Fibroblast of peridontal ligament (primary cell): ENCODE data around the gene TBX3.
"Not testable (repeated sequence)": the region's sequence is repeated elsewhere in the genome, so short reads cannot be mapped to it uniquely, and the experiment has no call there.

ENCODE experiments used
- DNase-seq: peaks from one replicate; pipeline ENCODE4 v3.0.0-alpha.2; 2010; ENCODE audit errors: extremely low read depth

TBX3 gene

DNA sequence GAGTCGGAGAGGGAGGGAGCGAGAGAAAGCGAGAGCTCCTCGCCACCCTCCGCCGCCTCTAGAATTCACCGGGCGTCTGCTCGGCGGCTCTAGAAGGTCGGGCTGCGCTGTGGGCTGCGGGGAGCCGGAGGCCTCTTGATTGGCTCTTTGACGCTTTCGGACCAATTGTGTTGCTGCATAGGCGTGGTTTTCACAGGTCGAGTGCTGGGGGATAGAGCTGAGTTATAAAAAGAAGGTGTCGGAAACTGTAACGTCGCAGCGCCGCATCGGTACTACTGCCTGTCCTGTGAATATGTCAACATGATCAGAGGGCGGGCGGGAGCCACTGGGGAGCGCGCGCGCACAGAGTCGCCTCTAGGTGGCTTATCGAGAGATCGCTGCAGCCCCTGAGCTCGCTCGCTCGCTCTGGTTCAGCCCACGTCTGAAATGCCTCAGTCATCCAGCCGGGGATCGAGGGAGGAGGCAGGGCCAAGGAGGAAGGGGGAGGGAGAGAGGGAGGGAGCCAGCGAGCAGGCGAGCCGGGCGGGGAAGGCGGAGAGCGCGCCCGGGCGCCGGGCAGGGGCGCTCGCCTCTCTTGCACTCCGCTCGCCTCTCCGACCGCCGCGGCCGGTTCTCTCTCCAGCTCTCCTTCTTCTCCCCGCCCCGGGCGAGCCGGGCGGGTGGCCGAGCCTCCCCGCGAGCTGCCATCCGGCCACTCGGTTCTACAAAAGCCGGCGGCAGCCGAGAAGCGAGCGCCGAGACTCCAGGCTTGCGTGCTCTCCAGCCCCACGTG is at the start of gene TBX3:
TSS of gene TBX3 (minus strand) at position 78 of the 772 bp plus-strand sequence. CDS start 975 bp downstream, outside the sequence.
- peak; percentile 99 for DNase-seq

DNA sequence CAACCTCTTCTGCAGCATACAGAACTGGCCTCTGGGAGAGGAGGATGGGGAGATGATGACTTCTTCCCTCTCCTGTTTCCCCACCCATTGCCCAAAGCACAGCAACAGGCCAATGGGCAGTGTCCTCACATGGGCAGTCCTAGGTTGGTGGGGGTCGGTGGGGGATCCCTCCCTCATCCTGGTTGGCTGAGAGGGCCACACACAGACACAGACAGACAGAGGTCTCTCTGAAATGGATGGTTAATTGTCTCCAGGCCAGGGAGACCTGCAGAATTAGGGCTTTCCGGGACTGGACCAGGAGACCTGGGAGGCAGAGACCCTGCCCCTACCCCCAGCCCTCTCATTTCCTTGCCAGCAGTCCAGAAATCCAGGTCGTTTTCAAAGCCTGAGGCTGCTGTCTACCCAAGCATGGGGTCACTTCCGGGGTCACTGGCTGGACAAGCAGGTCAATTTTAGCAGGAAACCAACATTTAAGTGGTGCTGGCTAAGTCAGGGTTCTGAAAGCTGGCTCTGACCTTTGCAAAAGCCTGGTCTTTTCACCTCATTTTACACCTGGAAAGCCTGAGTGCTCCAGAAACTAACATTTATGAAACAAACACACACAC is 48.6 kb upstream of the TBX3 start:
- DNase-seq, result no peak

DNA sequence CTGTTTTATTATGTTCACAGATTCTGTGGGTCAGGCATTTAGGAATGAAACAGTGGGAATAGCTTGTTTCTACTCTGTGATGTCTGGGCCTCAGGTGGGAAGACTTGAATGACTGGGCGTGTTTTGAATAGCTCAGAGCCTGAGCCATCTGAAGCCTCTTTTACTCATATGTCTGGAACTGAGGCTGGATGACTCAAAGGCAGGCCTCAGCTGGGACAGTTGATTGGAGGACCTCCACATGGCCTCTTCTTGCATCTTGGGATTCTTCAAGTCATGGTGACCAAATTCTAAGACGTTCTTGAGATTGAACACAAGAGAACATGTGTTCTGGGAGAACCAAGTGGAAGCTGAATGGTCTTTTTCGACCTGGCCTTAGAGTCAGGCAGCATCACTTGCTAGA is 45.8 kb upstream of the TBX3 start:
- peak; percentile 50 for DNase-seq

DNA sequence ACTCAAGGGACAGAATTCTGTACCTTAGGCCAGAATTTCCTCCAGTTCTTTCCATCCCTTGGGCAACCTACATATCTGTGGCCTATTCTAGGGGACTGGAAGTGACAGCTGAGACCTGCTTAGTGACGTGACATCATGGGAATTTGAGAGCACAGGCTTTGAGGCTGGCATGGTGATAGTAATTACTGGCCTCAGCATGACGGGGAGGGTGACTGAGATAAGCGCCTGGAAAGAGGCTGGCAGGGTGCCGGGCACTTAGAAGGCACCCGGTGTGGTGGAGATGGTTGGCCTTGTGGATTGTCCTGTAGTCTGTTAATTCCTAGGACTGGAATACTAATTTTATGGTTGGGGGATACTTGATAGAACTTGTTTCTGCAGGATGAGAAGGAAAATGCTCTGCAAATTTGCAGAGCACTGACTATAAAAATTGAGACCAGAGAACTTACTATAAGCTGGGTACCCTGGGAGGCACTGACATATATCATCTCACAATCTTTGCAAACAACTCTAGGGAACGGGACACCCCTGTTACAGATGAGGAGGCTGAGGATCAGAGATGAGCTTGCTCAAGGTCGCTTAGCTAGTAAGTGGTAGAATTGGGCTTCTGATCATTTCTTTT is 42.2 kb upstream of the TBX3 start:
- DNase-seq, result no peak

DNA sequence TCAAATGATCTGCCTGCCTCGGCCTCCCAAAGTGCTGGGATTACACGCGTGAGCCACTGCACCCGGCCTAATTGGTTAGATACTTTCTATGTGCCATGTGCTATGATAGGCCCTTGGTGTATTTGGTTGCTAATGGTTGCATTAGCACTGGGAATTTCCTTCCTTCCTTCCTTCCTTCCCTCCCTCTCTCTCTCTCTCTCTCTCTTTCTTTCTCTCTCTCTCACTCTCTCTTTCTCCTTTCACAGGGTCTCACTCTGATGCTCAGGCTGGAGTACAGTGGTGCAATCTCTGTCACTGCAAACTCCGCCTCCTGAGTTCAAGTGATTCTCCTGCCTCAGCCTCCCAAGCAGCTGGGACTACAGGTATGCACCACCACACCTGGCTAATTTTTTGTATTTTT is 38.2 kb upstream of the TBX3 start:
- not testable (repeated sequence) for DNase-seq

DNA sequence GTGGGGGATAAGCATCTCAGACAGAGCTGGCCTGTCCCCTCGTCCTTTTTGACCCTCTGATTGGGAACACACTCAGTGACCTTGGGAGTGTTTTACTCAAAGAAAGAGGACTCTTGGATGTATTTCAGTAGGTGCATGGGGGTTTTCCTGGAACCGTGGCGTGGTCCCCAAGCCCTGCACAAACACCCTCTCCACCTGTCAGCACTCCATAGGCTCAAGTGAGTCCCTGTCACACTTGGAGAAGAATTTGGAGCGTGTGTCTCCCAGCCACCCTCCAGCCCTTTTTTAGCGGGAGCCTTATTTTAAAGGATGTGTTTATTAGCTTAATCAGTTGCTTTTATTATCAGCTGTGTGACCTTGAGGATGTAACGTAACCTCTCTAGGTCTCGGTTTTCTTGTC is 37.3 kb upstream of the TBX3 start:
- no peak for DNase-seq

DNA sequence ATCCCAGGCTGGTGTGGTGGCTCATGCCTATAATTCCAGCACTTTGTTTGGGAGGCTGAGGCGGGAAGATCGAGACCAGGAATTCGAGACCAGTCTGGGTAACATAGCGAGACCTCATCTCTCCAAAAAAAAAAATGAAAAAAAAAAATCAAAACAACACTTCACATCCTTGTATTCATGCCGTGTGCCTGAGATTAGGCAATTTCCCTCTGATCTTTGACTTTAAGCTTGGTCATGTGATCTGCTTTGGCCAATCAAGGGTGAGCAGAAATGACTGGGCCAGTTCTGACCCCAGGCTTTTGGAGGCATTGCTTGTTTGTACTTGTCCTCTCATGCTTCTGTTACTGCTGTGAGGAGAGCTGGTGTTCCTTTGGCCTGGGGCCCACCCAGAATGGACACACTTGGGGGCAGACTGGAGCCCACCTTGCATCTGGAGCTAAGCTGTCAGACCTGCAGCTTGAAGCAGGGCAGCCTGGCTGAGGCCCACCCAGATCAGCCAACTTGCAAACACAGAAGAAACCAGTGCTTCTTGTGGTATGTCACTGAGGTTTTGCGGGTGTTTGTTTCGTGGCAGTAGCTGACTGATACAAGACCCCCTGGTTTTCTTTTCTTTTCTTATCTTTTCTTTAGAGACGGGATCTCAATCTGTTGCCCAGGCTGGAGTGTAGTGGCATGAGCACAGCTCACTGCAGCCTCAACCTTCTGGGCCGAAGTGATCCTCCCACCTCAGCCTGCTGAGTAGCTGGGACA is 29.7 kb upstream of the TBX3 start:
- DNase-seq, result no peak

DNA sequence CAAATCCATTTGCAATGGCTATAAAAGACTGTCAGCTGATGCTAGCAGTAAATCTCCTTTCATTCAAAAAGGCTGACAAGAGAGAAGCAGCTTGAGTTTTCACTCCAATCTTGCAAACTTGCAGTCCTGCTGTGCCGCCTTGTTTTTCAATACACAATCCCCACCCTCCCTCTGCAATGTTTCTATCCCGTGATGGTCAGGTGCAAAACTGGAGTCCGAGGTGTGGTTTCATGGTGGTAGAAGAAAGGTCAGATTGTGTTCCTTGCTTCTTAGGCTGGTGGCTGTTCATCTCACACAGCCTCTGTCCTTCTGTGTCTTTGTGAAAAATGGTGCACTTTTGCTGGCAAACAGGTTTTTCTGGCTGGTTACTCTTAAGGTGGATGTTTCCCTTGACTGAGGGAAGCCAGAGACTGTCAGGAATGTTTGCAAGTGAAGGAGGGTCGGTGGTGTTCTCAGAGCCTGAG is 27.7 kb upstream of the TBX3 start:
- no peak for DNase-seq

DNA sequence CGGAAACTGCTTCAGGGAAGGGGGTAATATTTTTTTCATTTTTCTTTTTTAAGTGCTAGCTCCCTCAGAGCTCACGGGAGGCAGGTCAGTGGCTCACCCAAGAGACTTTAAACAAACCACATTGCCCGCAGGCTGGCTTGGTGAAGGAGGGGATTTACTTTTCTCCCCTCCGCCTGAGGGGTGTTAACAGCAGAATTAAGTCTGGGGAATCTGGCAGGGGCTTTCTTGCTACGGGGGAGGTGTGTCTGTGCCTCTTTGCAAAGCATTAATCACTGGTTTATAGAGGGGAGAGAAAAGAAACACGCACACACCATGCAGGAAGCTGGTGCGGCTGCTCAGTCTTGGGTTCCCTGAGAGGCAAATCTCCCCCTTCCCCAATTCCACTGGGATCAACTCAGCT is 26.2 kb upstream of the TBX3 start:
- DNase-seq, result no peak

DNA sequence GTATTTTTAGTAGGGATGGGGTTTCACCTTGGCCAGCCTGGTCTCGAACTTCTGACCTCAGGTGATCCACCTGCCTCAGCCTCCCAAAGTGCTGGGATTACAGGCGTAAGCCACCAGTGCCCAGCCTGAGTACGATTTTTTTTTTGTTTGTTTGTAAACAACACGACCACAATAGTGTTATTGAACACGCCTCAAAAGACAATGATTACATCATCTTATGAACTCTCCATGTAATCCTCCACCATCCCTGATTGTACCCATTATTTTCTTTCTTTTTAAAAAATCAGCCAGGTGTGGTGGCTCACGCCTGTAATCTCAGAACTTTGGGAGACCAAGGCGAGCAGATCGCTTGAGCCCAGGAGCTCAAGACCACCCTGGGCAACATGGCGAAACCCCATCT is 25.1 kb upstream of the TBX3 start:
- no peak for DNase-seq

DNA sequence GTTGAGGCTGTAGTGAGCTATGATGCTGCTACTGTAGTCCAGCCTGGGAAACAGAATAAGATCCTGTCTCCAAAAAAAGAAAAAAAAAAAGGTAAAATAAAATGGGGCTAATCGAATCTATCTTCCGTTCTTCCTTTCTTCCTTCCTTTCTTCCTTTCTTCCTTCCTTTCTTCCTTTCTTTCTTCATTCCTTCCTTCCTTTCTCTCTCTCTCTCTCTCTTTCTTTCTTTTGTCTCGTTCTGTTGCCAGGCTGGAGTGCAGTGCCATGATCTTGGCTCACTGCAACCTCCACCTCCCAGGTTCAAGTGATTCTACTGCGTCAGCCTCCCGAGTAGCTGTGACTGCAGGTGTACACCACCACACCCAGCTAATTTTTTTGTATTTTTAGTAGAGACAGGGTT is 24.6 kb upstream of the TBX3 start:
- DNase-seq, result not testable (repeated sequence)

DNA sequence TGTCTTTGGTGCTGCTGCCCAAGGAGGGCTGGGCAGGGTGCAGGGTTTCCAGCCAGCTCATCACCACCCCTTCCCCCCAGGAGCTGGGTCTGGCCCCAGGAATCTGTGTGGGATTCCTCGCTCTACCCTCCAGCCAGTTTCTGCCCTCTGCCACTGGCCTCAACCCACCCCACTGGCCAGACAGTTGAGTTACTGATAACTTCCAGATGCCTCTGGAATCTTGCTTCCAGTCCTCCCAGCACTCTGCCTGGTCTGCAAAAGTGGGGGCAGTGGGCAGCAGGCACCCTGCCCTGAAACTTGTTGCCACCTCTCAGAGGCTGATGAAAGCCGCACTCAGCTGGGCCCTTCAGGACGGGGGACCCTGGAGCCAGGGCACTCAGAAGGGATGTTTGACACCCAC is 20.1 kb upstream of the TBX3 start:
- DNase-seq, result peak; percentile 71

DNA sequence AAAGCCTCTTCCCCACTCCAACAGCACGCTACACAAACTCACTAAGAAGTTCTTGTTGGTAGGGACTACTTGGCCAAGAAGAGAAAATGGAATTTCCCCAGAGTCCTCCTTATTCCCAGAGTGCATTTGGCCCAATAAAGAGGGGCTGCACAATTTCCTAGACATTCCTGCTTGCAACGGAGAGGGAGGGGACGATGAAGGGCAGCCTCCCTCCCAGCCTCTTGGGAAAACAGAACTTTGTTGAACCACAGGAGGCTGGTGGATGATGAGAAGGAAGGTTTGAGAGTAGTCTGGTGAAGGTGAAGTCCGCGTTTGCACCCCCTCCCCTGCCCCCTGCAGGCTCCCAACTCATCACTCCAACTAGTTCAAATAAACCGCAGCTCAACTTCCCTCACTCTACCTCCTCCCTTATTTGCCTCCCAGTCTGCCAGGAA is 19.1 kb upstream of the TBX3 start:
- no peak for DNase-seq

DNA sequence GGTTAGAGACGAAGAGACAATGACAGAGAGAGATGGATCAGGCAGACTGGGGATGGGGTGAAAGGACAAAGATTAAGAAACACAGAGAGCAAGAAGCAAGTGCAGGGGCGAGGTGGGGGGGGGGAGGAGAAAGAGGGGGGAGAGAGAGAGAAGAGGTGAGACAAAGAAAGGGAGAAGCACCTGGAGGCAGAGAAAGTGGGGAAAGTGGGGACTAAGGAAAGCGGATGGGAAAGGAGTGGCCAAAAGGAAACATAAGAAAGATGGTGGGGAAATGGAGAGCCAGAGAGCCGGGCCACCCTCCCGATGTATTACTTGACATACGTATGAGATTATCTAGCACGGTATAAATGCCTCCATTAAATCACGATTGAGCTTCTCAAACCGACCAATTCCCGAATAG is 18.5 kb upstream of the TBX3 start:
- DNase-seq, result no peak

DNA sequence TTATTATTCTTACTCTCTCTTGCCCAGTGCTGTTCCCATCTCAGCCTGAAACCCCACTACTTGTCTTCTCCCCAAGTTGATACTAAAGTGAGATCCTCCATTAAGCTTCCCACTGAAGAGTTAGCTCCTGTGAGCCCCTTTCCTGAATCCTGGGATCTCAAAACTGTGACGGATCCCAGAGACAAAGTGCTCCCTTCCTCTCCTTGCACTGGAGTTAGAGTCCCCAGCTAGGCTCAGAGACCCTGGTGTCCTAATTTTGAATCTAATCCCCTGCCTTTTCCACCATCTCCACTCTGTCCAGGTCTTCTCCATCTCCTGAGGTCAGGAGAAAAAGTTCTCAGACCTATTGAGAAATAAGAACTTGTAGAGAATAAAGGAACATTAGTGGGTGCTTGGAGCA is 17.6 kb upstream of the TBX3 start:
- DNase-seq, result no peak

DNA sequence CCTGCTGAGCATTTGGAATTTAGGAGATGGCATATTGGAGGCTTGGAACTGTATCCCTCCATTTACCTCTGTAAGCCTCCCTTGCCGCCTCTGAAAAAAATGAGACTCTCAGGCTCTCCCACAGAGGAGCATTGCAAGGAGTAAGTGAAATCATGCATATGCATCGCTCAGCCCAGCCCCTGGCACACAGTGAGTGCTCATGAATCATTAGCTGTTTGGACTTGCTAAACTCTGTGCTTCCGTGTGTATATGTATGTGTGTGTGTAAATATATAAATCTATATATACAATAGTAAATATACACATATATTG is 17.1 kb upstream of the TBX3 start:
- DNase-seq, result no peak

DNA sequence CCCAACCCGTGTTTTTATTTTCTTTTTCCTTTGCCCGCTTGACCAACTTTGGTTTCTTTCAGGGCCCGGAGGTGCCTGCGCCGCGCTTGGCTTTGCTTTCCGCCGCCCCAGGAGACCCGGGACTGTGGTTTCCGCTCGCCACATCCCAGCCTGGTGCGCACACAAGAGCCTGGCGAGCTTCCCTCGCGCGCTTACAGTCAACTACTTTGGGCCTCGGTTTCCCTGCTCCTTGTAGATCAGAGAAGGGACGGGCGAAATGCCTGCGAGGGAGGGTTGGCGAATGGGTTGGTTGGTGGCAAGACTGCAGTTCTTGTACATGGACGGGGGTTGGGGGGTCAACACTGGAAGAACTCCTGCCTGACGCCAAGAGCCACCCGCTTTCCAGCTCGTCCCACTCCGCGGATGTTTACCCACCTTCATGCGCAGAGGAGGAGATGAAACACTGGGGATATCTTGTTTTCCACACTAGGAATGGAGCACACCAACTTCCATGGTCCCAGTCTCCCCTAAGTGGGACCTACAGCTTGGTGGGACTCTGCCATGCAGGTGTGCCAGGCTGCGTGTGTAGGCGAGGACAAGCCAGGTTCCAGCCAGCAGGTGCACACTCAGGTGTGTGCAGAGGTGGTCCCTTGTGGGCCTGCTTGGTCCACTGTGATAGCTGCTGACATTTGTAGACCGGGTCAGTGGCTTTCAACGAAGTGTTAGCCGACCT is 16.6 kb upstream of the TBX3 start:
- DNase-seq, result no peak

DNA sequence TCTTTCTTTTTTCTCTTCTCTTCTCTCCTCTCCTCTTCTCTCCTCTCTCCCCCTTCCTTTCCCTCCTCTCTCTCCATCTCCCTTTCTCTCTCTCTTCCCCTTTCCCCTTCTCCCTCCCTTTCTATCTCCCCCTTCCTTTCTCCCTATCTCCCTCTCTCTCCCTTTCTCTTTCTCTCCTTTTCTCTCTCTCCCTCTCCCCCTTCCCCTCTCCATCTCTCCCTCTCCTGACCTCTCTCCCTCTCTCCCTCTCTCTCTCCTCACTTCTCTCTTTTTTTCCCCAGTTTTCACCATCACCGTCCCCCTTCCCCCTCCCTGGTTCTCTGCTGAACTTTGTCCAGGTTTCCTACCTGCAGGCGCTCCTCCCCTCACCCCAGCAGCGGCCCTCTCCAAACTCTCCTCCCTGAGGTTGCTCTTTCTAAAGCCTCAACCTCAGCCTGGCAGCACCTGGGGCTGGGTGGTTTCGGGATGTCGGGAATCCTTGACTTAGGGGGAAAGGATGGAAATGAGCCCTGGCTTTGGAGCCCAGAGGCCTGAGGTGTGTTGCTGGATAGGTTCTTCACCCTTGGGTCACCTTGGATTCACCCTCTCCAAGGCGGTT is 14.7 kb upstream of the TBX3 start:
- DNase-seq, result no peak

DNA sequence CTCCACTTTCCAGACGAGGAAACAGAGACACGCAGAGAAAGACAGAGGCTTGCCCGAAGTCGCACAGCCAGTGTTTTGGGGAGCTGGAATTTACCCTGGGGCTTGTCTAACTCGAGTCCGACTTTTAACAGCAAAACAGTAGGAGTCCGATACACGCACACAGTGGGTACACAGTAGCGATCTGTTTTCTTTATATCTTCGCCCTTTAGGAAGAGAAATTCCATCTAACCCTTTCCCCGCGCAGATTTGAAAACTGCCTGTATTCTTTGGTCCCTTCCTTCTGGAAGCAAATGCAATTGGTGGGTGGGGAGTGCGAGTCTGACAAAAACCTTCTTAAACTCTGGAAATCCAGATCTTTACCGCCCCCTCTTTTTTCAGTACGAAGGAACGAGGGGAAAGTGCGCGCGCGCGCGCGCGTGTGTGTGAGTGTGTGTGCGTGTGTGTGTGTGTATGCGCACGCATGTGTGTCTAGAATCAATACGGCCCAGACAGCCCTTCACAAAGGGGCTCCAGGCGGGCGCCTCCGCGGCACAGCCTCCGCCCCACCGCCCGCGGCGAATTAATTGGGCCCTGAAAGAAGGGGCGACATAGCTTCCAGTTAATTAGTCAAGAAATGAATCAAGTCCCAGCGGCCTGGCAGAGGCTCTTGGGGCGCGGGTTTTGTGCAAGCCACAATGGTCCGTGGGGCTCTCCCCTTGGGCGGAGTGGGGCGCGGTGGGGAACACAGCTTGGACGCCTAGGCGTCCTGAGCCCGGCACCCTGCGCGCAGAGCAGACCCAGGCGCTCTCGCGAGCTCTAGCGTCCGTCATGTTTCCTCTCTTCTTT is 14.0 kb upstream of the TBX3 start:
- DNase-seq, result peak; percentile 46

DNA sequence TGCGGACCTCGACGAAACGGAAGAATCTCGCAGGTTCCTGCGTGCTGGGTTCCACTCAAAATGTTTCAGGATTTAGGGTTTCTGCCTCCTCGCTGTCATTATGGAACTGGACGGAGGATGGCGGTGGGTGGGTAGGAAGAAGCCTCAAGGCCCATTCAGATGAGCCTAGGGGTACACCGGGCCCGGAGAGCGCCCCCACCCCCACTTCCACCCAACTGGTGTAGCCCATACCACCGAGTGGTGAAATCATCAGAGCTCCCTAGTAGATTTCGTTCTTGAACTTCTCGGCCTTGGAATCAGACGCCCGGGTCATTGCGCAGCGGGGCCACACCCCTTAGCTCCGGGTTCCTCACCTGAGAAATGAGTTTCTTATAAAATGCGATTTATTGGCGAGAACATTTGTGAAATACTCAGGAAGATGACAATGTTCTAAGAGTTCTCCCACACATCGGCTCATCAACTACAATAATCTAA is 13.3 kb upstream of the TBX3 start:
- DNase-seq, result no peak
